EL (cell line): Measurements from ENCODE around the gene NIT2.
"Not testable (repeated sequence)": the region's sequence is repeated elsewhere in the genome, so short reads cannot be mapped to it uniquely, and the experiment has no call there.

Source experiments
- DNase-seq: peaks from one replicate; pipeline ENCODE4 v3.0.0-alpha.2; 2016

NIT2 gene, protein sequence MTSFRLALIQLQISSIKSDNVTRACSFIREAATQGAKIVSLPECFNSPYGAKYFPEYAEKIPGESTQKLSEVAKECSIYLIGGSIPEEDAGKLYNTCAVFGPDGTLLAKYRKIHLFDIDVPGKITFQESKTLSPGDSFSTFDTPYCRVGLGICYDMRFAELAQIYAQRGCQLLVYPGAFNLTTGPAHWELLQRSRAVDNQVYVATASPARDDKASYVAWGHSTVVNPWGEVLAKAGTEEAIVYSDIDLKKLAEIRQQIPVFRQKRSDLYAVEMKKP

GRCh38 chr3:100334488-100335351 lies at the start of gene NIT2:
NIT2 (plus strand) TSS chr3:100334757; CDS start chr3:100334792, 35 bp downstream.
- peak; percentile 82 for DNase-seq

DNA sequence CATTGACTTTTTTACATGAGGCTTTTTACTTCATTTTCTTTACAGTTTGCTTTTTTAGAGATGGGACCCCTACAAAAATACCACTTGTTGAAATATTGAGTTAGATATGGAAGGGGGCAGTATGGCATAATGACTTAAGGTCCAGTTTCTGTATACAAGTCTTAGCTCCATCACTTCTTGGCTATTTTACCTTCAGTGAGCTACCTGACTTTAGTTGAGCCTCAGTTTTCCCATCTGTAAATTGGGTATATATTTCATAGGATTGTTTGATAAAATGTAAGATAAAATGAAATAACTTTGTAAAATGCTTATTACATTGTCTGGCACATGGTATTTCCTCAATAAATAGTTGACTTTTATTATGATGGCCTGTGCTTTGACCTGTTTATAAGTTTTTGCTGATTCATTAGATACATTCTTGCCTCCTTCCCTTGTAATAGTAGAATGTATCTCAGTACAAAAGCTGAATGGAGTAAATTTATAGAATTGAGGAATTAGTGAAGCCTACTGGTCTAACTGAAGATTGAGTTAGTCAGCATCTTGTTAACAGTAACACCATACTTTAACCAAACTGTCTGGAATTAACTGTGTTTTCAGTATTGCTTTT lies 46.2 kb upstream of the NIT2 start:
- no peak for DNase-seq

DNA sequence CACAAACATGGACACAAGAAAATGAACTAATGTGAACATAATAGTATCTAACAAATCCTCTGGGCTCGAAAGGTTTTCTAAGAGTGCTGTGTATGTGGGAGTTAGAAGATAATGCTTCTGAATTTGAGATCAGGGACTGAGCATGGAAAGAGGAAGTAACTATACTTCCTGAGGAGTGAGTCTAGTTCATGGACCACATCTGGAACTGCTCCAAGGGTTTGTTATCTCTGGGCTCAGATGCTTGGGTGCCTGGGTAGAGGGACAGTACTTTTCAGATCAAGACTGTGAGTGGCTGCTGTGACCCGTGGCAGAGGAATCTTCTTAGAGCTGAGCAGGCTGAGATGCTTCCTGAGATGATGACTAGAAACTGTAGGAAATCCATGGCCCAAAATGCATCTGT lies 45.2 kb upstream of the NIT2 start:
- DNase-seq: peak; percentile 53

DNA sequence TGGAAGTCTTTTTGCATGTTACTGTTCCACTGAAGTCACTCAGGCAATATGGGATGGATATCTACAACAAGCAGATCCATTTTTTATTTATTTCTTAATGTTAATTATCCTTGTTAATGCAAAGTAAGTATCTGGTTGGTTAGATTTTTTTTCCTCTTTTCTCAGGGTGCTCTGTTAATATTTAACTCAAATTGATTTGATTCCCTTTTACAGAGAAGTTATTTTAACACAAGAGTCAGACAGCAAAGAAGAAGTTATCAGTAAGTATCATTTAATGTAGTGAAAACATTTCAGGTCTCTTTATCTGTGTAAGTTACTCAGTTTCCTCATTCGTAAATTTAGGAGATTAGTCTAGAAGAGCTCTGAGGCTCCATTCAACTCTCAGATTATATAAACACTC lies 39.5 kb upstream of the NIT2 start:
- DNase-seq: no peak

- DNase-seq: peak; percentile 36
These were observed 36.8 kb upstream of the NIT2 start for GRCh38 chr3:100297784-100298183.

GRCh38 chr3:100299016-100299415 lies 35.5 kb upstream of the NIT2 start:
- DNase-seq: no peak

- DNase-seq: no peak
These were observed 27.9 kb upstream of the NIT2 start for GRCh38 chr3:100306695-100307094.

DNA sequence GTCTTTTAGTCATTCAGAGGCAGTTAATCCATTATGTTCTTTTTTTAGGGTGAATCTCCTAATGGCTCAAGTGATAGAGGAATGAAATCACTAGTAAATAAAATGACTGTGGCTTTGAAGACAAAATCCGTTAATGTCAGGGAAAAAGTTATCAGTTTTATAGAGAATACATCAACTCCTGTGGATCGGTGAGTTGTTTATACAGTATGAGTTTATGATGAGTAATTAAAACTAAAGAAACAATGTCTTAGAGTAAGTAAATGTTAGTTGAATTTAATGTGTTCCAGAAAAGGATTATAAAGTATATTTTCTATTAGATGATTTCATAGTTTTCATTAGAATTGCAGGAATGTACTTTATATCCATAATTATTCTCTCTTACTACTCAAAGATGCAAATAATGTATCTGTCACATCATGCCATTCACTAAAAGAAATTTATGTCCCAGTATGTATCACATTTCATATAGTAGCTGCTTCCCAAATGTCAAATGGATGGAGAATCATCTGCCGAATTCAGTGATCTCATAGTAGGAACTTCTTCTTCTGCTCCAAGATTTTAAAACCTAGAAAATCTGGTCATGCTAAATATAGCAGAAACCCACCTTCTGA lies 24.1 kb upstream of the NIT2 start:
- no peak for DNase-seq

DNA sequence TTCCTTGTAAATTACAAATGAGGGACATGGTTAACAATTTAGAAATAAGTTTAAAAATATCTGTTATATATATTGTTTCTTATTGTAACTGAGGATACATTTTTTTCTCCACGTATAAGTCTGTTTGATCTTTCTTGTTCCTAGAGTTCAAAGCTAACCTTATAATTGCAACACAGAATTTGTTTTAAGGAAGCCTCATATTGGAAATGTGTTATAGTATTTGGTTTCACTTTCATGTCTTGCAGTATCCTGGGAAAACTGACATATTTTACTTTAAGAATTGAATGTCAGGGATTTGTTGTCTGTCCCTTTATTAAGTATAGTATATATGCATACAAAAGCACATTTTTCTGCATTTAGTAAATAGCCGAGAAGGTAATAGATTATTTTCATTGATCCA lies 23.5 kb upstream of the NIT2 start:
- DNase-seq: no peak

DNA sequence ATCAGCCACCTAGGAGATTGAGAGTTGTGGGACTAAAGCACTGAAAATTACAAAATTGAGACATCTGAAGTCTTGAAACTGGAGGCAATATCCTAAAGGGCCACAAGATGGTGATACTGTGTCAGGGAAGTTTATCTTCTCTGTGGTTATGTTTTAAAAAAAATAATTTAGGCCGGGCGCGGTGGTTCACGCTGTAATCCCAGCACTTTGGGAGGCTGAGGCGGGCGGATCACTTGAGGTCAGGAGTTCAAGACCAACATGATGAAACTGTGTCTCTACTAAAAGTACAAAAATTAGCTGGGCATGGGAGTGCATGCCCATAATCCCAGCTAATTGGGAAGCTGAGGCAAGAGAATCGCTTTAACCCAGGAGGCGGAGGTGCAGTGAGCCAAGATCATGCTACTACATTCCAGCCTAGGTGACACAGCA lies 17.9 kb upstream of the NIT2 start:
- peak; percentile 62 for DNase-seq

GRCh38 chr3:100317912-100318311 lies 16.6 kb upstream of the NIT2 start:
- no peak for DNase-seq

GRCh38 chr3:100319951-100320350 lies 14.6 kb upstream of the NIT2 start:
- no peak for DNase-seq

GRCh38 chr3:100324044-100324443 lies 10.5 kb upstream of the NIT2 start:
- DNase-seq: no peak

DNA sequence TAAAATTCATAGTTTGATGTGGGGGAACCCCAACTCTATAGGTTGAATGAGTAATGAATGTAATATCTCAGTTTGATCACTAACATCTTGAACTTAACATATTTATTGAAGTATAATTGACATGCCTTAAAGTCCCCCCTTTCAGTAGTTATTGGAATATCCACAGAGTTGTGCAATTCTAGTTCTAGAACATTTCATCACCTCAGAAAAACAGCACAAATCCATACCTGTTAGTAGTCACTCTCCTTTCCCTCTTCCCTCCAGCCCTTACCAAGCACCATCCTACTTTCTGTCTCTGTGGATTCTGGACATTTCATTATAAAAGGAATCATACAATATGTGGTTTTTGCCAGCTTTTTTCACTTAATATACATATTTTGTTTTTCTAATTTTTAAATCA lies 8.7 kb upstream of the NIT2 start:
- no peak for DNase-seq

- not testable (repeated sequence) for DNase-seq
These were observed 7.2 kb upstream of the NIT2 start for GRCh38 chr3:100327377-100327776.

GRCh38 chr3:100329800-100330489 lies 4.6 kb upstream of the NIT2 start:
- DNase-seq: no peak

GRCh38 chr3:100330651-100331050 lies 3.9 kb upstream of the NIT2 start:
- DNase-seq: no peak

GRCh38 chr3:100331660-100332059 lies 2.9 kb upstream of the NIT2 start:
- DNase-seq: no peak

DNA sequence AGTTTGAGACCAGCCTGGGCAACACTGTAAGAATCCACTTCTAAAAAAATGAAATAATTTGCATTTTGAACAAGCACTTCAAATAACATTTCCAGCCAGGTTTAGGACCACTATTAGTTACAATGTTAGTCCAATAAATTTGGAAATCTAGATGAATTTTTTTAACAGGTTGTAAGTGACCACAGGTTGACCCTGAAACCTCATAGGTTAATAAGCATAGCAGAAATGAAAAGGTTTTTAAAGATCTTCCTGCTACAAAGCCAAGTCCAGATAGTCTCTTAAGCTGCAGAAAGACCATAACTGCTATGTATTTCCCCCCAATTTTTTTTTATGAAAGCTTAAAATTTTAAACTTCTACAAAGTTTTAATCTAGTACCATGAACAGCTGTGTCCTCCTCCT lies 1.5 kb upstream of the NIT2 start:
- DNase-seq: no peak

DNA sequence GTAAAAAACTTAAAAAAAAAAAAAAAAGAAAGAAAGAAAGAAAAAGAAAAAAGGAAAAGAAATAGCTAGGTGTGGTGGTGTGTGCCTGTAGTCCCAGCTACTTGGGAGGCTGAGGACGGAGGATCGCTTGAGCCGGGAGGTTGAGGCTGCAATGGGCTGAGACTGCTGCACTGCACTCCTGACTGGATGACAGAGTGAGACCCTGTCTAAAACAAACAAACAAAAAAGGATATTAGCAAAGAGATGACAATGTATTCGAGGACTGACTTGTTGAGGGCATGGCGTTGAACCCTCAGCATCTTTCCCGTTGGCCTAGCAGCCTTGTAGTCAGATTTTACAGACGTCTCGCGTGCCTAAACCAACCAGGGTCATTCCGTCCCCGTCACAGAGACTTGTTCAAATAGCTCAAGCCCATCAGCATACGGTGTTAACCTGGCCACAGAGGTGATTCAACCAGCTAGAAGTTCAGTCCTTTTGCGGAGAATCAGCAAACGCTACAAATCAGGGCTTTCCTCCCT lies 528 bp upstream of the NIT2 start:
- DNase-seq: no peak

DNA sequence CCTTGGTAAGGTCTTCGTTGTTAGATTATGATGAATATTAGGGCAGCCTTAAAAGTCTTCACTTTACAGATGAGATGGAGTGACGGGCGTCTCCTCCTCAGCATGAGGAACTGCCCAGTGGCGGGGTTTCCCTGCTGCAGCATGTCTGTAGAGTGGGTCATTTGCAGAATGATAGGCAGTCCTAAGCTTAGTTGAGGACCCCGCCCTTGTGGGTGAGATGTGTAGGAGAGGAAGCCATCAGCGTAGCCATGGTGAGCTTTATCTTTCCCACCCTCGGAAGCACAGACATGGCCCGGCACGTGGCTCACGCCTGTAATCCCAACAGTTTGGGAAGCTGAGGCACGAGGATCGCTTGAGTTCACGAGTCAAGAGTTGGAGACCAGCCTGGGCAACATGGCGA lies 877 bp downstream of the NIT2 start:
- DNase-seq: peak; percentile 9

- DNase-seq: not testable (repeated sequence)
These were observed 1.7 kb downstream of the NIT2 start for GRCh38 chr3:100336229-100336628.

GRCh38 chr3:100338911-100339310 lies 4.4 kb downstream of the NIT2 start:
- no peak for DNase-seq
